HG03097 (cell line): ENCODE measurements around the gene DLX1.
A peak's percentile ranks its signal among the peaks of the same experiment; 100 is the strongest.

Experiments used
- ATAC-seq: cut with Tn5 transposase; IDR thresholded peaks from one replicate; pipeline ENCODE4 v1.9.1; 2021; ENCODE audit not compliant: unreplicated experiment, low FRiP score

Gene DLX1

GRCh38 chr2:172096626-172097547 lies 11.6 kb downstream of the DLX1 start:
- no peak for ATAC-seq

GRCh38 chr2:172097557-172098131 lies 12.3 kb downstream of the DLX1 start:
- no peak for ATAC-seq

- ATAC-seq: no peak
These were observed 13.0 kb downstream of the DLX1 start for GRCh38 chr2:172098287-172098649.

- ATAC-seq: no peak
These were observed 13.6 kb downstream of the DLX1 start for GRCh38 chr2:172098650-172099471.

GRCh38 chr2:172099472-172100079 lies 14.3 kb downstream of the DLX1 start:
- no peak for ATAC-seq

- no peak for ATAC-seq
These were observed 15.0 kb downstream of the DLX1 start for GRCh38 chr2:172100080-172100934.

GRCh38 chr2:172100935-172101820 lies 15.9 kb downstream of the DLX1 start:
- ATAC-seq: no peak

GRCh38 chr2:172101821-172102390 lies 16.6 kb downstream of the DLX1 start:
- ATAC-seq: no peak

- ATAC-seq: peak; percentile 65
These were observed 17.4 kb downstream of the DLX1 start, which contains the start of gene DLX2 for GRCh38 chr2:172102391-172103359. Gene DLX2, minus strand, starts transcription at chr2:172102900. Its CDS starts 362 bp downstream, at chr2:172102538.

- ATAC-seq: no peak
These were observed 18.4 kb downstream of the DLX1 start for GRCh38 chr2:172103471-172104272.

GRCh38 chr2:172105471-172106107 lies 20.3 kb downstream of the DLX1 start:
- no peak for ATAC-seq

- no peak for ATAC-seq
These were observed 21.0 kb downstream of the DLX1 start for GRCh38 chr2:172106108-172106961.

- ATAC-seq: no peak
These were observed 22.6 kb downstream of the DLX1 start for GRCh38 chr2:172107690-172108586.

GRCh38 chr2:172108587-172108930 lies 23.3 kb downstream of the DLX1 start:
- no peak for ATAC-seq
